Endothelial cell of umbilical vein (primary cell): ENCODE results near the gene CSAG2. TPM values are rescaled to one million over a fixed set of nuclear protein-coding genes. Genes with fewer than 3 reads are reported as not detected.
"Not testable (repeated sequence)": the region's sequence is repeated elsewhere in the genome, so short reads cannot be mapped to it uniquely, and the experiment has no call there.

Source experiments
- BruUV-seq: library from RNA; stranded (reverse); fragments of 400-500 nt; replicated peaks from 2 replicates; lab custom pipeline; 2021; lab: Mats Ljungman, UMichigan
- CTCF ChIA-PET: fragments of 300-600, 350-600 bp; sonication (Branson Sonifier 250); formaldehyde crosslinking; loops from one replicate; lab custom pipeline; 2021; ENCODE audit warnings: antibody characterized with exemption, inconsistent platforms; lab: Charles Lee
- POLR2A ChIA-PET: fragments of 300-600, 350-600 bp; sonication (Branson Sonifier 250); formaldehyde crosslinking; loops from one replicate; lab custom pipeline; 2021; ENCODE audit warnings: antibody characterized with exemption, inconsistent platforms; lab: Charles Lee
- DNase-seq: peaks from one replicate; pipeline ENCODE4 v3.0.0-alpha.2; 2011; ENCODE audit warnings: low read depth, low spot score
- FAIRE-seq: peaks from 2 replicates; lab custom pipeline; 2011; peaks lifted over from hg19 to GRCh38; lab: Jason Lieb, UNC
- H2AFZ ChIP-seq: 2 replicates; pipeline ENCODE4 v1.6.0; 2012; ENCODE audit warnings: low read depth, low read length, control low read depth, inconsistent platforms
- H3K27ac ChIP-seq: 2 replicates; pipeline ENCODE4 v1.5.1; 2011; ENCODE audit warnings: low read depth, mild to moderate bottlenecking, control low read depth, low read length, moderate library complexity; ENCODE audit not compliant: insufficient read depth
- H3K27me3 ChIP-seq, 2 experiments: 2 replicates each; pipeline versions ENCODE4 v1.6.0 to v1.6.1; 2011; ENCODE audit warnings: low read length in 2 of 2, mixed read lengths in 1 of 2; ENCODE audit not compliant: control insufficient read depth in 2 of 2, insufficient read depth in 2 of 2
- H3K36me3 ChIP-seq, 2 experiments: 2 replicates in 1 of 2; 3 replicates in 1 of 2; pipeline ENCODE4 v1.5.1; 2011; ENCODE audit warnings: low read length in 2 of 2, mild to moderate bottlenecking in 1 of 2, moderate library complexity in 1 of 2; ENCODE audit not compliant: control insufficient read depth in 2 of 2, insufficient read depth in 2 of 2; ENCODE audit errors: extremely low read depth in 1 of 2
- H3K4me1 ChIP-seq: 3 replicates; pipeline ENCODE4 v1.5.1; 2011; ENCODE audit warnings: mild to moderate bottlenecking, low read length; ENCODE audit not compliant: control insufficient read depth, insufficient read depth; ENCODE audit errors: extremely low read depth
- H3K4me2 ChIP-seq: 2 replicates; pipeline ENCODE4 v1.6.1; 2011; ENCODE audit warnings: low read length, control low read depth, mixed read lengths; ENCODE audit not compliant: insufficient read depth
- H3K4me3 ChIP-seq, 3 experiments: fragments of 200-600 bp in 1 of 3; sonication (generic), shearing (Covaris generic) in 1 of 3; replicated peaks in 1 of 3; 2 replicates each; pipeline ENCODE4 v1.5.1; 2011 to 2016; ENCODE audit warnings: control low read depth in 3 of 3, low read length in 3 of 3, mild to moderate bottlenecking in 2 of 3, inconsistent platforms in 1 of 3, low read depth in 1 of 3, moderate library complexity in 1 of 3; ENCODE audit not compliant: insufficient read depth in 1 of 3
- H3K79me2 ChIP-seq: 2 replicates; pipeline ENCODE4 v1.6.0; 2012; ENCODE audit warnings: low read length, inconsistent platforms; ENCODE audit not compliant: control insufficient read depth, insufficient read depth
- H3K9ac ChIP-seq: replicated peaks from 2 replicates; pipeline ENCODE3; 2011; ENCODE audit warnings: low read length, control low read depth; ENCODE audit not compliant: insufficient read depth; ENCODE audit errors: extremely low read depth
- H3K9me1 ChIP-seq: replicated peaks from 3 replicates; pipeline ENCODE4 v1.6.0; 2011; ENCODE audit warnings: mild to moderate bottlenecking, low read length; ENCODE audit not compliant: control insufficient read depth, insufficient read depth; ENCODE audit errors: extremely low read depth
- H3K9me3 ChIP-seq: replicated peaks from 2 replicates; pipeline ENCODE4 v1.5.1; 2012; ENCODE audit warnings: low read length, inconsistent platforms; ENCODE audit not compliant: control insufficient read depth, insufficient read depth
- H4K20me1 ChIP-seq: replicated peaks from 2 replicates; pipeline ENCODE3; 2011; ENCODE audit warnings: mild to moderate bottlenecking, low read length; ENCODE audit not compliant: control insufficient read depth, insufficient read depth; ENCODE audit errors: extremely low read depth
- dilution Hi-C: fragments of 300-500 bp; cut with MboI; formaldehyde crosslinking; loops from one replicate; pipeline ENCODE4 v1.15.0; 2019; ENCODE audit warnings: low sequenced_read_pairs; ENCODE audit not compliant: extremely low pct_ligation_motif_present
- intact Hi-C: fragments of 100-400 bp; cut with micrococcal nuclease; formaldehyde crosslinking; loops from one replicate; pipeline ENCODE4 v1.10.0; 2022
- polyA plus RNA-seq, 4 experiments: library from polyadenylated mRNA; depleted of rRNA in 3 of 4; stranded (reverse) in 3 of 4; unstranded in 1 of 4; fragments of >200 nt; gene quantifications; 2 replicates each; pipeline versions ENCODE4 v1.2.1 to v1.2.3, GENCODE V29; 2011 to 2012; ENCODE audit warnings: missing spikeins in 1 of 4
- total RNA-seq: library from RNA; stranded (reverse); gene quantifications from 2 replicates; pipeline ENCODE4 v1.2.3, GENCODE V29; 2021

CSAG2 gene
- total and polyA plus RNA-seq, 2 donors (not counting 3 experiments of a cell fraction or from before 2014, with no cell fraction given): not detected

DNA sequence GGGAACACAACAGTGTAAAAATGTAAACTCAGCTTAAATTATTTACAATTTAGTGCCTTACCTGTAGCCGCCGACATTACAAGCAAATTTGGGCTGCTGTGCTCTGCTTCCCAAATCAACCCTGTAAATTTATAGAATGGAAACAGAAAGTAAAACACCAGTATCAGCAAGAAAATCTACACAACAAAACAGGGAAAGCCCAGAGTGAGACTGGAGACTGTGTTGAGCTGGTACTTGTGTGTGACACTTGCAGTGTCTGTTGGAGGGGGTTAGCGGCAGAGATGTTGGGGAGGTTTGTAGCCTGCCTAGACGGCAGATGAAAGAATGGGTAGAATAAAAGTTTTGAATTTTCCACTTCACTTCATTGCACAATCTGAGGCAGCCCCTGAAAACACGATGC lies 4.1 kb upstream of the CSAG2 start:
- not testable (repeated sequence) for BruUV-seq

GRCh38 chrX:152706500-152706899 lies 2.6 kb downstream of the CSAG2 start:
- POLR2A ChIA-PET, H3K9me1 ChIP-seq, BruUV-seq, dilution Hi-C loops, CTCF ChIA-PET, DNase-seq, H2AFZ ChIP-seq, H3K9me3 ChIP-seq, FAIRE-seq, H3K36me3 ChIP-seq, H3K4me3 ChIP-seq, H3K4me1 ChIP-seq, intact Hi-C loops, H3K9ac ChIP-seq, H3K27ac ChIP-seq, H3K79me2 ChIP-seq, H4K20me1 ChIP-seq, H3K4me2 ChIP-seq, H3K27me3 ChIP-seq: not testable (repeated sequence)

More for the DNA sequence above, 4.1 kb upstream of the CSAG2 start:
- H3K27me3 ChIP-seq, FAIRE-seq, H3K9ac ChIP-seq, H3K4me2 ChIP-seq, DNase-seq, H4K20me1 ChIP-seq, POLR2A ChIA-PET, H3K79me2 ChIP-seq, H3K4me1 ChIP-seq, H3K9me1 ChIP-seq, H2AFZ ChIP-seq, dilution Hi-C loops, intact Hi-C loops, H3K27ac ChIP-seq, H3K4me3 ChIP-seq, H3K9me3 ChIP-seq, CTCF ChIA-PET, H3K36me3 ChIP-seq: not testable (repeated sequence)

GRCh38 chrX:152700390-152700789 lies 8.7 kb downstream of the CSAG2 start:
- H3K79me2 ChIP-seq, H3K4me1 ChIP-seq, FAIRE-seq, H3K4me2 ChIP-seq, H3K27ac ChIP-seq, intact Hi-C loops, H3K9ac ChIP-seq, DNase-seq, POLR2A ChIA-PET, dilution Hi-C loops, H3K9me3 ChIP-seq, H3K9me1 ChIP-seq, H3K27me3 ChIP-seq, BruUV-seq, H2AFZ ChIP-seq, H4K20me1 ChIP-seq, CTCF ChIA-PET, H3K4me3 ChIP-seq, H3K36me3 ChIP-seq: not testable (repeated sequence)

- H3K79me2 ChIP-seq, H3K27ac ChIP-seq, CTCF ChIA-PET, H3K27me3 ChIP-seq, H2AFZ ChIP-seq, H3K4me3 ChIP-seq, BruUV-seq, POLR2A ChIA-PET, H3K4me2 ChIP-seq, intact Hi-C loops, H3K9ac ChIP-seq, H3K9me1 ChIP-seq, H3K9me3 ChIP-seq, H3K36me3 ChIP-seq, dilution Hi-C loops, DNase-seq, H3K4me1 ChIP-seq, FAIRE-seq, H4K20me1 ChIP-seq: not testable (repeated sequence)
These were observed 10.8 kb downstream of the CSAG2 start, which contains the start of gene MAGEA3 for GRCh38 chrX:152697952-152698931. TSS of gene MAGEA3 (plus strand) at chrX:152698794. CDS start at chrX:152700833, 2,039 bp downstream.
